ENCODE results near the gene SYNJ1.
"Not testable (repeated sequence)": the region's sequence is repeated elsewhere in the genome, so short reads cannot be mapped to it uniquely, and the experiment has no call there.

The SYNJ1 gene

DNA sequence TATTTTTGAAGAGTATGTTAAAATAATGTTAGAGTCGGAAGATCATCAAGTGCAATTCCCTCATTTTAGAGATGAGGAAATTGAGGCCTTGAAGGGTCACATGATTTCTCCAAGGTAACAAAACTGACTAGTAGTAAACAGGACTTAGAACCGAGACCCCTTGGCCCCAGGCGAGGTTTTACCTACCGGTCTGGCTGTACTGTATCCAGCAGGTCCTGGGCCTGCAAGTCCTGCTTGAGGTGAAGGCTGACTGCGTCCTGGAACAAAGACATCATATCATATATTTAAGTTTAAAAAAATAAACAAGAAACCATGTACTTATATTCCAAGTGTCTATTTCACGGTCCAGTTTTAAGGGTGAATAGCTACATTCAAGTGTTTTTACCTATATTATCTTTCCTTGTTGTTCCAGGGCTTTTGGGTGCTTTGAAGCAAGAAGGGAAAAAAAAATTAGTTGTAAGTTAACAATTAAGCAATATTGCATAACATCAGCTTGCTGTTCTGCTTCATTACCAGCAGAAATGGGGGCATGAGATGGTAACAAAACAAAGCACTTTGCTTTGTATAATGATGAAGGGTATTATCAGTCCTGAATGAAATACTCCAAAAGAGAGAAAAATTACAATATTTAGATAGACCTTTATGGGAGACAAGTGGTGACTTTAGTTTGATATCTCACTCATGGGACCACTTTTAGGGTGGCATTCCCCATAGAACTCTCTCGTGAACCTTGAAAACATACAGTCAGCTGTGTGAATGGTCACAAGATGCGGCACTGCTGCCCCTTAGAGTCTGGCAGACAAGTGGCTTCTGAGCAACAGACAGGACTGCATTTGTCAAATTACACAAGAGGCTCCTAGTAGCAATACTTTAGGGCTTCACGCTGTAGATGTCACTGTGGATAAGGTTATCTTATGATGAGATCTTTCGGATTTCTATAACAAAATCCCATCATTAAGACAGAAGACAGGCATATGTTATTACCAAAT lies 85.8 kb downstream of the SYNJ1 start:
- no peak for DNase-seq (ENCODE audit: low read depth, low spot score)
- no peak overlapping the region for H3K27ac ChIP-seq

- DNase-seq (ENCODE audit: low read depth, low spot score) = no peak
- no peak overlapping the region for H3K27ac ChIP-seq
Observed at GRCh38 chr21:32626621-32627196, 101.1 kb downstream of the SYNJ1 start.

GRCh38 chr21:32618218-32618617 lies 109.6 kb downstream of the SYNJ1 start:
- H3K27ac ChIP-seq; DNase-seq (ENCODE audit: low read depth, low spot score): not testable (repeated sequence)

DNA sequence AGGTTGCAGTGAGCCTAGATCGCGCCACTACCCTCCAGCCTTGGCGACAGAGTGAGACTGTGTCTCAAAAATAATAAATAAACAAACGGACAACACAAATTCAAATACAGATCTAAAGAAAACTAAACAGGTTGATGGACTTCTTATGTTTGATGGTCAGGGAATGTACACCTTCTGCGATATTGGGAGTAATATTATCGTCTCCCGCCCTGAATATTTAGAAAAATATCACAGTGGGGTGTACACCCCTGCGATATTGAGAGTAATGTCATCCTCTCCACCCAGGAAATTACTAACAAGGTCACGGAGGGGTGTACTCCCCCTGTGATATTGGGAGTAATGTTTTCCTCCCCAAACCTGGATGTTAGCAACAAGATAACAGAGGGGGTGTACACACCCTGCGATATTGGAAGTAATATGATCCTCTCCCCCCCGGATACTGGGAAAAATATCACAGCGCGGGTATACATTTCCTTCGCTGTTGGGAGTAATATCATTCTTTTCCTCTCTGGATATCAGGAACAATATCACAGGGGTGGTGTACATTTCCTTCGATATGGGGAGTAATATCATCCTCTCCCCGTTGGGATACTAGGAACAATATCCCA lies 114.3 kb downstream of the SYNJ1 start:
- H3K27ac ChIP-seq = peak overlapping the region; percentile 92

GRCh38 chr21:32612999-32613337 lies 114.8 kb downstream of the SYNJ1 start:
- no peak for DNase-seq (ENCODE audit: low read depth, low spot score)

More for the DNA sequence above, 114.3 kb downstream of the SYNJ1 start:
- no peak for DNase-seq (ENCODE audit: low read depth, low spot score)

DNA sequence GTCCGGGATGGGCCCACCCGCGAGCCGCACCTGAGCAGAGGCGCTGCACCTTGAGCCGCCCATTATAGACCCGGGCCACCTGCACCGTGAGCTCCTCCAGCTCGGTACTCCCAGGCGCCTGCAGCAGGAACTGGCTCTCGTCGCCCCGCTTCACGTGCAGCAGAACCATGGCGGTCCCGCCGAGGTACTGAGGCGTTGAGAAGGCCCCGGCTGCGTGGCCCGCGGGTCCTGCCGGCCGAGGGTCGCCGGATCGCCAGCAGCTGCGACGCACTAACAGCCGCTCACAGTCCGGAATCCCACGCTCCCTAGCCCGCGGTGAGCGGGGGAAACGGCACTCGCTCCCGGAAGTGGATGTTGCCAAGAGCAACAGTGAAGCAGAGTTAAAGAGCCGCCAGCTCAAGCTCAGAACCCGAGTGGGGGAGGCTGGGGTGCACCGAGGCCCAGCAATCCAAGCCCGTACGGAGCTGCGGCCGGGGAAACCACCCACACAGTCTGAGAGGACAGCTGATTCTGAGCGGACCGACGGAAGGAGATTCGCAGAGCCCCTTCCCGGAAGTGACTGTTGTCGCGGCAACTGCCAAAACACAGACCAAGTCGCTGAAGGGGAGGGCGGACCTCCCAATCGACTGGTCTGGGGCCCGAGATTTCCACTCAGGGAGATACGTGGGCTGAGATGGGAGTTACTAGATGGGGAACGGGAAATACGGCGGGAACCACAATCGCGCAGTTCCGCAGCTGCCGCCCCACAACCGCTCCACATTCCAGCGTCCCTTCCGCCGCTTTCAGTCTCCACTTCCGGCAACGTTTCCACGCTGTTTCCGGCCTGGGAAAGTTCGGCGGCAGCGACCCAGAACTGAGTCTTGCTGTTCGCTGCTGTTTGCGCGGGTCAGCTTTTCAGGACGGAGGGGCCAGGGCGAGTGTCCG lies 115.5 kb downstream of the SYNJ1 start, which contains the start of gene CFAP298:
Gene CFAP298, minus strand, starts transcription at position 303 of the 924 bp plus-strand sequence. Its CDS starts 134 bp downstream, at position 169.
- peak within 1 kb of the TSS; percentile 92 for H3K27ac ChIP-seq
- DNase-seq (ENCODE audit: low read depth, low spot score) = peak; percentile 74

More at GRCh38 chr21:32612999-32613337, 114.8 kb downstream of the SYNJ1 start:
- peak overlapping the region; percentile 92 for H3K27ac ChIP-seq

DNA sequence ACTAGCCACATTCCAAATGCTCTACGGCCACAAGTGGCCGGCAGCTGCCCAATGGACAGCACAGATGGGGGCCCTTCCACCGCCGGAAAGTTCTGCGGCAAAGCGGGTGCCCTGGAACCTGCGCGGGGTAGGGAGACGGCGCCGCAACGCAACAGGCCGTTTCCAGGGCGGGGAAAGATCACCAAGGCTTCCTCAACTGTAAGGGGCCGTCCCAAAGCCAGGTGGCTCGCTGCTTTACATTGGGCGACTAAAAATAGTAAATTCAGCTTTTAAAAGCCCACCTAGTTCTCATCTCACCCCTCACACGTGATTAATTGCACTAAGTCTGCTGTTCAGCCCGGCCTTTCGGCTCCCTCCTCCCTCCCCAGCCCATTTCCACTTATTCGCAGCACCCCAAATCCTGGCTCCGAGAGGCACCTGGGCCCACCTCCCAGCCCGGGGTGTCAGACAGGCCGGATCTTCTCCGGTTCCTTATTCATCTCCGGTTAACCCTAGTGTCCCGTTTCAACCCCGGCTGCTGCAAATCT lies 116.3 kb downstream of the SYNJ1 start:
- H3K27ac ChIP-seq = peak overlapping the region; percentile 92

GRCh38 chr21:32610940-32611339 lies 116.9 kb downstream of the SYNJ1 start:
- DNase-seq (ENCODE audit: low read depth, low spot score); H3K27ac ChIP-seq: not testable (repeated sequence)

More for the DNA sequence above, 116.3 kb downstream of the SYNJ1 start:
- DNase-seq (ENCODE audit: low read depth, low spot score) = no peak

DNA sequence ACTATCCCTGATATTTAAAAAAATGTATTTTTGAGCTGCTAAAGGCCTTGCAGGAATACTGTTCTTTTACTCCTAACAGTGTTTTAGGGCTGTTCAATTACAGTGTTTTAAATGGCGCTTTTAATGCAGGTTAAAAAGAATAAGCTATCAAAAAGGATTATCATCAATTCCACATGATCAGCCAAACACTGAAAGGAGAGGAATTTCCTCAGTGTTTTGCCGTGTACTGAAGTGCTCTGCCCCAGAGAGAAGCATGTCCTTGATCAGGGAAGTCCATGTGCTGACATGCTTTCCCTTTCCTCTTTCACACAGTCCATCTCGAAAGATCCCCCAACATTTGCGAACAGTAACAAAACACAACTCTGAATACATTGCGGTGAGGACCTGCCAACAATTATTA lies 119.0 kb downstream of the SYNJ1 start:
- DNase-seq (ENCODE audit: low read depth, low spot score) = no peak
- no peak overlapping the region for H3K27ac ChIP-seq

- DNase-seq (ENCODE audit: low read depth, low spot score) = no peak
- no peak overlapping the region for H3K27ac ChIP-seq
Observed at GRCh38 chr21:32605469-32605868, 122.3 kb downstream of the SYNJ1 start.

GRCh38 chr21:32604464-32604863 lies 123.3 kb downstream of the SYNJ1 start:
- DNase-seq (ENCODE audit: low read depth, low spot score) = no peak
- no peak overlapping the region for H3K27ac ChIP-seq

GRCh38 chr21:32603131-32603530 lies 124.7 kb downstream of the SYNJ1 start:
- H3K27ac ChIP-seq = no peak overlapping the region
- DNase-seq (ENCODE audit: low read depth, low spot score) = no peak

DNA sequence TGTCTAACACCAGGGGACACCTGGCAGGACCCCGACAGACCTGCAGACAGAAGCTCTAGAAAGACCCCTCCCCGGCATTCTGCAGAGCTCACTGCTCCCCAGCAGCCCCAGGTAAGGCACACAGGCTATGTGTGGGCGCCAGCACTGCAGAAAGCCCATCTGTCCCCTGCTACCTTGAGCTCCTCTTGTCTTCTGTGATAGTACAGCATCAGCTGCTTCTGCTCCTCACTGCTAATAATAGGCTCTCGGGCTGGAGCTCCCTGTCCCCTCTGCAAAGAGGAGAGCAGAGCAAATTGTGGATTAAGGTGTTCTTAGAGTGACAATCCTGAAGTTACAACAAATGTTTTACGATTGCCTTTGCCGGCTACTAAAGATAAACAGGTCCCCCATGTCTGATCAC lies 125.7 kb downstream of the SYNJ1 start:
- no peak for DNase-seq (ENCODE audit: low read depth, low spot score)
- peak overlapping the region; percentile 16 for H3K27ac ChIP-seq

DNA sequence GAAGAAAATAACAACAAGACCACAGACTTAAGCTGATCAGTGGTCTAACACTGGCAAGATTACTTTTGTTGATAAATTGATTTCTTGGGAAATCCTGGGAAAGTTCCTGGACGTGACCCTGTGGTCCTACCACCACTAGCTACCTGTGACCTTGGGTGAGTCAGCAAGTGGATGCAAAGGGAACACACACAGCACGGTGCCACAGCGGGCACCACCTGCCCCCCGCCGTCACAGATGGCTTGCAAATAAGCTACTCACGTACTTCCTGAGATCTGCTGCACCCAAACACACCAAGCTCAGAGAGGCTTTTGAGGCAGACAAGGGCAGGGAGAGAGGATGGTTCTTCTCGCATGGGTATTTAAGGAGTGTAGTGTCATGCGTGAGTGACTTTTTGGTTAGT lies 128.3 kb downstream of the SYNJ1 start:
- no peak for DNase-seq (ENCODE audit: low read depth, low spot score)
- peak overlapping the region; percentile 24 for H3K27ac ChIP-seq

DNA sequence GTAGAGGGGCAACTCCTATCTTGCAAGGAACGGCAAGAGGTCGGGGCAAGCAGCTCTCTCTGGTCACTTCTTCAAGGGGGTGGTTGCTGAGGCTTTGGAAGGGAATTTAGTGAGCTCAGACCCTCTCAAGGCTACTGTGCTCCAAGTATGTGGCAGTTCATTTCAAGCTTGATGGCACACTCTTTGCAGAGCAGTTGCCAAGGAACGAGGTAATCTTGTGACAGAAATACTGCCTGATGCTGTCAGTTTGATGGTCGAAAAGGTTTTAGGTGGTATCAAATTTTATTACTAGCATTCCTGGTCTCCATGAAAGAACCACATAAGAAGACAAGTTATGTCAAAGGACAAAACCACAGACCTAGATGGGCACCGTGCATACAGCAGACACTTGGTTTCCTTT lies 128.7 kb downstream of the SYNJ1 start:
- H3K27ac ChIP-seq = no peak overlapping the region
- DNase-seq (ENCODE audit: low read depth, low spot score) = no peak

DNA sequence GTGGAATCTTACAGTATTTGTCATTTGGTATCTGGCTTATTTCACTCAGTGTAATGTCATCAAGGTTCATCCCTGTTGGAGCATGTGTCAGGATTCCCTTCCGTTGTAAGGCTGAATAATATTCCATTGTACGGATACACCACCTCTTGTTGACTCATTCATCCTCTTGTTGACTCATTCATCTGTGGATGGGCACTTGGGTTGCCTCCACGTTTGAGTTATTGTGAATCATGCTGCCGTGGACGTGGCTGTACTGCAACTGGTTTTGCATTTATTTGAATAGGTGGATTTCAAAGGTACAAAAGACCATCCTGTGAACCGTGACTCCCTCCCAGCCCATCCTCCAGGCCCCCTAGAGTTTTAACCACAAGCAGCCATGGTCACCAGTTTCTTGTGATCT lies 130.6 kb downstream of the SYNJ1 start:
- peak overlapping the region; percentile 84 for H3K27ac ChIP-seq
- DNase-seq (ENCODE audit: low read depth, low spot score) = peak; percentile 95

DNA sequence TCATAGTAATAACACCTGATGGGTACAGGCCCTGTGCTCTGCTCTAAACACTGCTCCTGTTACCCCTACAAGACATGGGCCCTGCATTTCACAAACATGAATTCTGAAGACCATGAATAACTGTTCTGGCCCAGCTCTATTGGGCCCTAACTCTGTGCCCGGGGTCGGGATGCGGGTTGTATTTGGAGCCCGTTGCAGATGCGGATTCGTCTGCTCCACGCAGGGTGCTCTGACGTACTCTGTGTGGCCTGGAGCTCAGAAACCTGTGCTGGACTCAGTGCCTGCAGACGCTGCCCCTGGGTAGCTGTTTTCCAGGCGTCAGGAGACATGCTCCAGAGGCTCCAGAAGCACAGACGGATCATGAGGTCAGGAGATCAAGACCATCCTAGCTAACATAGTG lies 132.4 kb downstream of the SYNJ1 start:
- DNase-seq (ENCODE audit: low read depth, low spot score) = no peak
- no peak overlapping the region for H3K27ac ChIP-seq

DNA sequence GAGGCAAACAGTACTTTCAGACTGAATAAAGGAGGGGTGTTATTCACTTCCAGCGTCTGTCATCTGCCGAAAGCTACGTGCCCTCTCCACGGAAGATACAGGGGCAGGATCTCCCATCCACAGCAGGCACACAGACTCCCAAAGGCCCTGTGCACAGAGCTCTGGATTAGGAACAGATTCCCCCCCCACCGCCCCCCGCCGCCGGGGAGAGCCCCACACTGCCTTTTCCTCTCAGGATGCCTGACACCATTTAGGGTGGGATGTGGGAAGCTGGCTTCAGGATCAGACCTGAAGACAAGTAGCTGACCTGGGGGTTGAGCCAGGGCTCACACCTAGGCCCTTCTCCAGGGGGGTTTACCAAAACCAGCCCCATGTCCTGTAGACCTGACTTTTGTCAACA lies 134.1 kb downstream of the SYNJ1 start:
- no peak for DNase-seq (ENCODE audit: low read depth, low spot score)
- H3K27ac ChIP-seq = no peak overlapping the region

- DNase-seq (ENCODE audit: low read depth, low spot score) = no peak
- no peak overlapping the region for H3K27ac ChIP-seq
Observed at GRCh38 chr21:32592929-32593502, 134.8 kb downstream of the SYNJ1 start.

All from epithelial cell of prostate (primary cell).